Measurements from ENCODE around the gene SPATA31C2.
"Not testable (repeated sequence)": the region's sequence is repeated elsewhere in the genome, so short reads cannot be mapped to it uniquely, and the experiment has no call there.

SPATA31C2 gene

GRCh38 chr9:88138375-88138774, at the start of gene SPATA31C2:
Gene SPATA31C2, minus strand, starts transcription at chr9:88138475. Its CDS starts 29 bp downstream, at chr9:88138446.
- not testable (repeated sequence) for H3K27ac Mint-ChIP-seq; H3K36me3 Mint-ChIP-seq; H3K4me3 Mint-ChIP-seq; H3K9me3 Mint-ChIP-seq (ENCODE audit: low read depth); H3K27me3 Mint-ChIP-seq; H3K4me1 Mint-ChIP-seq (ENCODE audit: low read depth)

DNA sequence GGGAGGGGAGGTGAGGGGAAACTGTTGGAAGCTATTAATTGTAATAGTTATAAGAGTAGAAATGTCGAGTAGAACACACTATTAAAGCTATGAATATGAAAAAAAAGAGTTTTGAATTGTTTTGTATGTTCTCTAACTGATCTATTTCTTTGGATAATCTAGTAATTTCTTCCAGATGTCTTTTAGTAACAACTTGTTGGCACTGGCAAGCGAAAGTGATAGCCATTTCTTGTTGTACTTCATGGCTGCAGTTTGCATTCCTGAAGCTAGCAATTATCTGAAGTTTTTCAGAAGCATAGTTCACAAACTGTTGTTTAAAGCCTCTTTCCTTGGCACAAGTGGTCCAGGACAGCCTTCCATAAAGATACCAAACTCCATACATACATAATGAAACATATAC, 49.4 kb upstream of the SPATA31C2 start:
- Mint-ChIP-seq H3K9me3 (ENCODE audit: low read depth) (no peaks in the 10 kb centered on the region), H3K27ac (no peak overlapping the region), H3K36me3 (no peaks in the 10 kb centered on the region), H3K27me3 (peaks cover 17% of the 10 kb centered on the region), H3K4me3 (no peak overlapping the region), H3K4me1 (ENCODE audit: low read depth) (no peaks in the 10 kb centered on the region)

GRCh38 chr9:88186495-88187110, 48.3 kb upstream of the SPATA31C2 start:
- no peak overlapping the region for H3K27ac Mint-ChIP-seq
- H3K4me1 Mint-ChIP-seq (ENCODE audit: low read depth): no peaks in the 10 kb centered on the region
- H3K9me3 Mint-ChIP-seq (ENCODE audit: low read depth): no peaks in the 10 kb centered on the region
- no peaks in the 10 kb centered on the region for H3K36me3 Mint-ChIP-seq
- H3K4me3 Mint-ChIP-seq: no peak overlapping the region
- H3K27me3 Mint-ChIP-seq: peaks cover 14% of the 10 kb centered on the region

GRCh38 chr9:88184976-88185375, 46.7 kb upstream of the SPATA31C2 start:
- Mint-ChIP-seq H3K9me3 (ENCODE audit: low read depth) (no peaks in the 10 kb centered on the region), H3K27me3 (peaks cover 19% of the 10 kb centered on the region), H3K36me3 (no peaks in the 10 kb centered on the region), H3K4me1 (ENCODE audit: low read depth) (peaks cover 4% of the 10 kb centered on the region), H3K4me3 (no peak overlapping the region), H3K27ac (no peak overlapping the region)

DNA sequence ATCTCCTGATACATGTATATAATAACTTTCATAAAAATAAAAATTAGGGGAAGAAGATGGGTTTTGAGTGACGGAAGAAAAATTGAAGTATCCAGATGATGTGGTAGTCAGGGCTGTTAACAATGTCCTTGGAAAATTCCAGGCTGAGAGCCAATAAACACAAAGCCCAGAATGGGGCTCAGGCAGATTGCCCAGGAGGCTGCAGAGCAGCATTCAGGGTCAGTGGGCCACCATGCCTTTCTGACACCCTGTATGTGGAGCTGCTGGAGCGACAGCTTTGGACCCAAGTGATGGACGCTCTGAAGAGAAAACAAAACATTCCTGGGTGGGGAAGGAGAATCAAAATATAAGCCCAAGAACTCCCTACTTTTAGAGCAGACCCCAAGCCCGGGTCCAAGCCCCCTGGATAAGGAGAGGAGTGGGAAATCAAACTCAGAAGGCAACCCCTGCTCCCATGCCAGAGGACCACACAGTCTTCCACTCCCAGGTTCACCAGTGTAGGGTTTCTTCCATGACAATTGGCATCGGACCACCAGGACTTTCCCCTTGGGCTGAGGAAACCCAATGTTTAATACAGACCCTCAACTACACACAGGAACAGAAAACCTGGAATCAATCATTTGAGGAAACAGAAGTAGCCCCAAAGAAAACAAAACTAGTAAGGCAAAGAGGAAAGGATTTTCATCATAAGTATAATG, 45.7 kb upstream of the SPATA31C2 start:
- H3K36me3 Mint-ChIP-seq: no peaks in the 10 kb centered on the region
- H3K4me3 Mint-ChIP-seq: no peak overlapping the region
- peaks cover 17% of the 10 kb centered on the region for H3K27me3 Mint-ChIP-seq
- no peak overlapping the region for H3K27ac Mint-ChIP-seq
- no peaks in the 10 kb centered on the region for H3K9me3 Mint-ChIP-seq (ENCODE audit: low read depth)
- peaks cover 8% of the 10 kb centered on the region for H3K4me1 Mint-ChIP-seq (ENCODE audit: low read depth)

- Mint-ChIP-seq H3K27ac (no peak overlapping the region), H3K36me3 (no peaks in the 10 kb centered on the region), H3K4me3 (no peak overlapping the region), H3K4me1 (ENCODE audit: low read depth) (peaks cover 14% of the 10 kb centered on the region), H3K9me3 (ENCODE audit: low read depth) (no peaks in the 10 kb centered on the region), H3K27me3 (peaks cover 16% of the 10 kb centered on the region)
Observed at GRCh38 chr9:88182501-88182900, 44.2 kb upstream of the SPATA31C2 start.

DNA sequence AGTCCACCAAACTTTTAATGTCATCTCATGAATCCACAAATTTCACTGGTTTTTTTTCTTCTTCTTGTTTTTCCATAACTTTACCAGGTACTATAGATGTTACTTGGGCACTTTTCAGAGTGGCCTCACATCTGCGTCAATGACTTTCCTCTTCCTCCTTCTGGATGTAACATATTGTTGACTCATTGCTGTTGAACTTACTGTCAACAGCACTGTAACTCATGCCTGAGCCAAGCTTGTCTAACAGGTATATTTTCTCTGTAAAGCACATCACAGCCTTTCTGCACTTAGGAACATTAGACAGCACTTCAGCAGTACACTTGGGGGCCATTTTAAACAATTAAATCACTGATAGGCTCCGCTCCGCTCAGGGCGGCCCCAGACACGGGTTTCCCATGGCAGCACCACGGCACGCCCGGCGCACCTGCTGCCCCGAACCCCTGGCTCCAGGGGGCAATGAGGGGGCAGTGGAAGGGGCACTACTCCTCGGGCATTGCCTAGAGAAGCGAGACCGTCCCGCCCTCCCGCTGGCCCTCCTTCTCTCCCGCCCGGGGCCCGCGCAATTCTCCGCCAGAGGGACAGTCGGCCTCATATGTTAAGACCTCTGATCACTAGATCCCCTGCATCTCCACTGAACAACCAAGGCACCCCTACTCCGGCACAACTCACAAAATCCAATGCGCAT, 41.9 kb upstream of the SPATA31C2 start:
- no peaks in the 10 kb centered on the region for H3K36me3 Mint-ChIP-seq
- H3K9me3 Mint-ChIP-seq (ENCODE audit: low read depth): no peaks in the 10 kb centered on the region
- peaks cover 10% of the 10 kb centered on the region for H3K27me3 Mint-ChIP-seq
- peaks cover 17% of the 10 kb centered on the region for H3K4me1 Mint-ChIP-seq (ENCODE audit: low read depth)
- no peak overlapping the region for H3K27ac Mint-ChIP-seq
- H3K4me3 Mint-ChIP-seq: no peak overlapping the region

DNA sequence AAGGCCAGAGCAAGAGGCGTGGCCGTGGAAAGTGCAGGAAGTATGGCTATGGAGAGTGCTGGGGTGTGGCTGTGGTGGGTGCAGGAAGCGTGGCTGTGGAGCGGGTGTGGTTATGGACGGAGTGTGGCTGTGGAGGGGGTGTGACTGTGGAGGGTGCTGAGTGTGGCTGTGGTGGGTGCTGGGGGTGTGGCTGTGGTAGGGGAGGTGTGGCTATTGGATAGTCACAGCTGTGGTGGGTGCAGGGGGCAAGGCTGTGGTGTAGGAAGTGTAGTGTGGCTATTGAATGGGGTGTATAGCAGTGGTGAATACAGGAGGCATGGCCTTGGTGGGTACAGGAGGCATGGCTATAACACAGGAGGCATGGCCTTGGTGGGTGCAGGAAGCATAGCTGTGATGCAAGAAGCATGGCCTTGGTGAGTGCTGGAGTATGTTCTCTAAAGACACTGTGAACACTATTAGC, 40.8 kb upstream of the SPATA31C2 start:
- no peak overlapping the region for H3K4me3 Mint-ChIP-seq
- H3K27me3 Mint-ChIP-seq: peaks cover 12% of the 10 kb centered on the region
- H3K27ac Mint-ChIP-seq: no peak overlapping the region
- peaks cover 17% of the 10 kb centered on the region for H3K4me1 Mint-ChIP-seq (ENCODE audit: low read depth)
- H3K36me3 Mint-ChIP-seq: no peaks in the 10 kb centered on the region
- no peaks in the 10 kb centered on the region for H3K9me3 Mint-ChIP-seq (ENCODE audit: low read depth)

GRCh38 chr9:88178641-88179040, 40.4 kb upstream of the SPATA31C2 start:
- Mint-ChIP-seq H3K27me3 (peaks cover 12% of the 10 kb centered on the region), H3K27ac (no peak overlapping the region), H3K4me3 (no peak overlapping the region)

GRCh38 chr9:88177371-88177770, 39.1 kb upstream of the SPATA31C2 start:
- H3K4me3 Mint-ChIP-seq: no peak overlapping the region
- H3K27me3 Mint-ChIP-seq: peaks cover 8% of the 10 kb centered on the region
- H3K9me3 Mint-ChIP-seq (ENCODE audit: low read depth): no peaks in the 10 kb centered on the region
- no peak overlapping the region for H3K27ac Mint-ChIP-seq
- H3K4me1 Mint-ChIP-seq (ENCODE audit: low read depth): peaks cover 24% of the 10 kb centered on the region
- no peaks in the 10 kb centered on the region for H3K36me3 Mint-ChIP-seq

More at GRCh38 chr9:88178641-88179040, 40.4 kb upstream of the SPATA31C2 start:
- Mint-ChIP-seq H3K36me3 (no peaks in the 10 kb centered on the region), H3K4me1 (ENCODE audit: low read depth) (peaks cover 17% of the 10 kb centered on the region), H3K9me3 (ENCODE audit: low read depth) (no peaks in the 10 kb centered on the region)

DNA sequence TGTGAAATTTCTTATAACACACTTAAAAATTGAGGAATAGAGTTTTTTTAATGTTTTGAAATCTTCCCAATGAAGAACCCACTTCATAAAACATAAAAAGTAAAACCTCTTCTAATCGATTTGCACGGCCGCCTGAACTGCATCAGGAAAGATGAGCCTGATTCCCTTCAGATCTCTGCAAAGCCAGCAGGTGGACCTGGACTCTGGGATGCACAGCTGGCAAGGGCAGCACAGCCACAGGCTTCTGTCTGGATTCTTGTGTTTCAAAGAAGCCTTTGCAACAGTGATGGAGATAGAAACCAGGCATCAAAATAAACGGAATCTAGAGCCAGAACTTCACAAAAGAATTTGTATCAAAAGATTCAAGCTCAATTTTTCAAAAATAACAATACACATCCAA, 36.0 kb upstream of the SPATA31C2 start:
- H3K9me3 Mint-ChIP-seq (ENCODE audit: low read depth): no peaks in the 10 kb centered on the region
- H3K4me3 Mint-ChIP-seq: no peak overlapping the region
- no peaks in the 10 kb centered on the region for H3K36me3 Mint-ChIP-seq
- peaks cover 2% of the 10 kb centered on the region for H3K27me3 Mint-ChIP-seq
- no peak overlapping the region for H3K27ac Mint-ChIP-seq
- H3K4me1 Mint-ChIP-seq (ENCODE audit: low read depth): peaks cover 20% of the 10 kb centered on the region

DNA sequence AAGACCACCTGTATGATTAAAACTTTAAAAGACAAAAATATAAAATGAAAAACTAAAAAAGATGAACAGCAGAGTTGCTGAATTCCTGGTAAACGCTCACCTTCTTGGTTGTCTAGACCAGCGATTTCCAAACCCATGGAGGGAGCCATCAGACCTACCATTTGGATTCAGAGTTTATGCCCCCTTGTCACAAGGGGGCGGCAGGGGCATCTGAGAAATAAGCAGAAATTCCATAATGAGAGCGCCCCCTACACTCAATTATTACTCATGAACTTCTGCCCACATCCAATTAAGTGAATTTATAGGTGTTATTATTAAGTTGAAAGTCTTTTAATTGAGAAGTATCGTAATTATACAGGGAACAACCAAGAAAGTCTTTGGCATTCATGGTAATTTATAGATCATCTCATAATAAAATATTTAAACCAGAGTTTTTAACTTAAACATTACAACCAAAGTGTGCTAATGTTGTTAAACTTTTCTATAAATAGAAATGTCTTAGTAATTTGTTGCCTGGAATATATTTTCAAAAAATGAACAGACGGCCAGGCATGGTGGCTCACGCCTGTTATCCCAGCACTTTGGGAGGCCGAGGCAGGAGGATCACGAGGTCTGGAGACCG, 35.2 kb upstream of the SPATA31C2 start:
- no peaks in the 10 kb centered on the region for H3K36me3 Mint-ChIP-seq
- peaks cover 2% of the 10 kb centered on the region for H3K27me3 Mint-ChIP-seq
- H3K4me3 Mint-ChIP-seq: no peak overlapping the region
- peaks cover 11% of the 10 kb centered on the region for H3K4me1 Mint-ChIP-seq (ENCODE audit: low read depth)
- H3K9me3 Mint-ChIP-seq (ENCODE audit: low read depth): no peaks in the 10 kb centered on the region
- H3K27ac Mint-ChIP-seq: no peak overlapping the region

- peaks cover 7% of the 10 kb centered on the region for H3K4me1 Mint-ChIP-seq (ENCODE audit: low read depth)
- no peak overlapping the region for H3K4me3 Mint-ChIP-seq
- H3K36me3 Mint-ChIP-seq: no peaks in the 10 kb centered on the region
- peaks cover 8% of the 10 kb centered on the region for H3K27me3 Mint-ChIP-seq
- H3K9me3 Mint-ChIP-seq (ENCODE audit: low read depth): no peaks in the 10 kb centered on the region
- no peak overlapping the region for H3K27ac Mint-ChIP-seq
Observed at GRCh38 chr9:88169700-88170099, 31.4 kb upstream of the SPATA31C2 start.

DNA sequence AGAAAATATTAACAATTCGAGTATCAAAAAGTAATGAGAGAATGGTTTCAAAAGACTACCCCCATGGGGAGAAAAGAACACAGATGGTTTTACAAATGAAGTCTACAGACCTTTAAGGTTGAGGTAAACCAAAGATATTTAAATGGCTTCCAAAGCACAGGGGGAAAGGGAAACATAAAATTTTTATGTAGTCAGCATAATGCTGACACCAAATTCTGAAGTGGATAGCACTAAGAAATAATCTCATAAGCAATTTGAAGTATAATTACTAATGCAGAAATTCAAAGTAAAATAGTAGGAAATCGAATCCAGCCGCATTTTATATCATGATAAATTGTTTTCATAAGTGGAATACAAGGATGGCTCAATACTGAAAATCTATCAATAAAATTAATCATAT, 30.3 kb upstream of the SPATA31C2 start:
- Mint-ChIP-seq H3K36me3 (no peaks in the 10 kb centered on the region), H3K27ac (no peak overlapping the region), H3K27me3 (peaks cover 8% of the 10 kb centered on the region), H3K9me3 (ENCODE audit: low read depth) (no peaks in the 10 kb centered on the region), H3K4me1 (ENCODE audit: low read depth) (peaks cover 7% of the 10 kb centered on the region), H3K4me3 (no peak overlapping the region)

DNA sequence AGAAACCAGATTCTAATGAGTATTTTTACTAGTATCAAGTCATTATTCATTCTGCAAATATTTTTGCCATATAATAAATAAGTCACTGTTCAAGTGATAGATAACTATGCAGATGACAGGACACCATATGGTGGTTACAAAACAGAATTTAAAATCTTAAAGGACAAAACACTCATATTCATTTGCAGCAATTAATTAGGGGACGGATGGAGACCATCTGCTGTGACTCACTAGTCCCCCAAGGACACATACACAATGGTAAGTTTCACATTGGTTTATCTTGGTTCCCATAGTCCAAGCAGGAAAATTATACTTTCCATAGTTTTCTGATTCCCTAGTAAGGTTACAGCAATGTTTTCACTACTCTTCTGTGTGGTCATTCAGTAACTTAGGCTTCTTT, 28.4 kb upstream of the SPATA31C2 start:
- Mint-ChIP-seq H3K27ac (no peak overlapping the region), H3K36me3 (no peaks in the 10 kb centered on the region), H3K9me3 (ENCODE audit: low read depth) (no peaks in the 10 kb centered on the region), H3K27me3 (peaks cover 8% of the 10 kb centered on the region), H3K4me3 (no peak overlapping the region), H3K4me1 (ENCODE audit: low read depth) (no peaks in the 10 kb centered on the region)

All from activated naive CD8-positive, alpha-beta T cell (primary cell).